ENCODE data around the gene WDR90. TPM values are rescaled to one million over a fixed set of nuclear protein-coding genes. Genes with fewer than 3 reads are reported as not detected.

The WDR90 gene
- total and polyA plus RNA-seq, 2 of the 13 experiments (the other 11 are each of a cell fraction or from before 2014, with no cell fraction given), result 14.9 to 28.9 TPM

DNA sequence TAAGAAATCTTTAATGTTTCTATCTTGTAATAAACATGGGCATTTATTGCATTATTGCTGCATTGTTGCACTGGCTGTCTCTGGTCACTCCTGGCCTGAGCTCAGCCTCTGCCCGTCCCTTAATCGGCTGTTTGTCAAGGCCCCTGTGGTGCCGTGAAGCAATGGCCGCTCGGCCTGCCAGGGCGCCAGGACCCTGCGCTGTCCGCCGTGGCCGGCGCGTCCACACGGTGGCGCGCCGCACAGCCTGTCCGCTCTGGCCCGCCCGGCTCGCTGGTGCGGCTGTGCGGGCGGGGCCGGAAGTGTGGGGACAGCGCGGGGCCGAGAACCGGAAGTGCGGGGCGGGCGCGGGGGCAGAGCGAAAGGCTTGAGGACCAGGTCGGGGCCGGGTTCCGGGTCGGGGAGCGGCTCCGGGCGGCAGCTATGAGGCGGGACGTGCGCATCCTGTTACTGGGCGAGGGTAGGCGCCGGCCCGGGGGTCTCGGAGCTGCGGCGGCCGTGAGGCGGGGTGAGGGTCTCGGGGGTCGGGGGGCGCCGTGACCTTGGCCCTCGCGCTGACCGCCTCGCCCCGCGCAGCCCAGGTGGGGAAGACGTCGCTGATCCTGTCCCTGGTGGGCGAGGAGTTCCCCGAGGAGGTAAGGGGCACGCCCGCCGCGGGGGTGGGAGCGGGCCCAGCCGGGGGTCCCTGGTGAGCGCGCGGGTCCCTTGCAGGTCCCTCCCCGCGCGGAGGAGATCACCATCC, 18.8 kb downstream of the WDR90 start, which contains the start of gene RHOT2 (continued):
- TF ChIP-seq HNF4G (IDR thresholded peaks at IDR 0.05; ENCODE audit: borderline replicate concordance, low read depth, low read length) (peak; percentile 8; the same call in 1 of the 2 replicates), HNF4G (CRISPR knock-in tag; IDR thresholded peaks at IDR 0.05; ENCODE audit: borderline replicate concordance, low read depth) (peak; percentile 73; the same call in 1 of the 2 replicates), ZFP91 (CRISPR knock-in tag; IDR thresholded peaks at IDR 0.05; ENCODE audit: borderline replicate concordance) (peak; percentile 81), ATRX (CRISPR knock-in tag; IDR thresholded peaks at IDR 0.05; ENCODE audit: borderline replicate concordance) (no peak), TSC22D2 (CRISPR knock-in tag; IDR thresholded peaks at IDR 0.05; ENCODE audit: borderline replicate concordance) (peak; percentile 92), NBN (conservative IDR thresholded peaks at IDR 0.05) (no peak), REPIN1 (CRISPR knock-in tag; IDR thresholded peaks at IDR 0.05; ENCODE audit: borderline replicate concordance, low read depth) (peak; percentile 34; the same call in 1 of the 2 replicates), SKI (IDR thresholded peaks at IDR 0.05; ENCODE audit: partially characterized antibody) (peak; percentile 79), NR1H2 (CRISPR knock-in tag; IDR thresholded peaks at IDR 0.05; ENCODE audit: borderline replicate concordance, low read depth) (no peak; the same call in 1 of the 2 replicates), ARNT2 (CRISPR knock-in tag; IDR thresholded peaks at IDR 0.05; ENCODE audit: low read depth) (peak; percentile 91; the same call in 1 of the 2 replicates), TEAD2 (CRISPR knock-in tag; IDR thresholded peaks at IDR 0.05) (no peak), ZNF672 (CRISPR knock-in tag; IDR thresholded peaks at IDR 0.05) (no peak), PRPF4 (IDR thresholded peaks at IDR 0.05; ENCODE audit: low read depth, low read length, poor library complexity, severe bottlenecking) (no peak), KDM2A (CRISPR knock-in tag; IDR thresholded peaks at IDR 0.05; ENCODE audit: borderline replicate concordance, low read depth) (peak; percentile 78; the same call in 1 of the 2 replicates), HNRNPK (IDR thresholded peaks at IDR 0.05; ENCODE audit: low read depth, low read length, poor library complexity, severe bottlenecking) (peak; percentile 55), MTF2 (CRISPR knock-in tag; IDR thresholded peaks at IDR 0.05; ENCODE audit: borderline replicate concordance) (no peak), BRCA1 (CRISPR knock-in tag; IDR thresholded peaks at IDR 0.05) (no peak), U2AF2 (IDR thresholded peaks at IDR 0.05; ENCODE audit: low read depth, low read length) (no peak), ZNF724P (CRISPR knock-in tag; IDR thresholded peaks at IDR 0.05; ENCODE audit: borderline replicate concordance) (peak; percentile 75; the same call in 1 of the 2 replicates), TGIF2 (CRISPR knock-in tag; IDR thresholded peaks at IDR 0.05) (no peak), RBFOX2 (IDR thresholded peaks at IDR 0.05; ENCODE audit: low read depth, low read length) (peak; percentile 84), ZNF124 (CRISPR knock-in tag; IDR thresholded peaks at IDR 0.05) (no peak), ZFP36L2 (CRISPR knock-in tag; IDR thresholded peaks at IDR 0.05) (no peak), GFI1 (CRISPR knock-in tag; IDR thresholded peaks at IDR 0.05; ENCODE audit: borderline replicate concordance) (no peak), ZNF160 (CRISPR knock-in tag; IDR thresholded peaks at IDR 0.05) (no peak; the same call in 1 of the 2 replicates), SALL1 (CRISPR knock-in tag; IDR thresholded peaks at IDR 0.05) (peak; percentile 92), CENPT (CRISPR knock-in tag; IDR thresholded peaks at IDR 0.05; ENCODE audit: low read depth) (no peak), FOXM1 (CRISPR knock-in tag; IDR thresholded peaks at IDR 0.05) (no peak)
- TF ChIP-seq, protein P1, sequence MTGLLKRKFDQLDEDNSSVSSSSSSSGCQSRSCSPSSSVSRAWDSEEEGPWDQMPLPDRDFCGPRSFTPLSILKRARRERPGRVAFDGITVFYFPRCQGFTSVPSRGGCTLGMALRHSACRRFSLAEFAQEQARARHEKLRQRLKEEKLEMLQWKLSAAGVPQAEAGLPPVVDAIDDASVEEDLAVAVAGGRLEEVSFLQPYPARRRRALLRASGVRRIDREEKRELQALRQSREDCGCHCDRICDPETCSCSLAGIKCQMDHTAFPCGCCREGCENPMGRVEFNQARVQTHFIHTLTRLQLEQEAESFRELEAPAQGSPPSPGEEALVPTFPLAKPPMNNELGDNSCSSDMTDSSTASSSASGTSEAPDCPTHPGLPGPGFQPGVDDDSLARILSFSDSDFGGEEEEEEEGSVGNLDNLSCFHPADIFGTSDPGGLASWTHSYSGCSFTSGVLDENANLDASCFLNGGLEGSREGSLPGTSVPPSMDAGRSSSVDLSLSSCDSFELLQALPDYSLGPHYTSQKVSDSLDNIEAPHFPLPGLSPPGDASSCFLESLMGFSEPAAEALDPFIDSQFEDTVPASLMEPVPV (CRISPR knock-in tag; IDR thresholded peaks at IDR 0.05), result no peak
